Measurements from ENCODE around the gene NPAS1. TPM values are rescaled to one million over a fixed set of nuclear protein-coding genes. Genes with fewer than 3 reads are reported as not detected.

Gene NPAS1
- total RNA-seq, 1 donor from 2014 or later: 0.99 TPM

GRCh38 chr19:47082493-47082892 lies 62.9 kb downstream of the NPAS1 start:
- Mint-ChIP-seq H3K36me3 (ENCODE audit: unreplicated experiment) (peaks cover 53% of the 10 kb centered on the region), H3K4me1 (ENCODE audit: unreplicated experiment) (peaks cover 10% of the 10 kb centered on the region), H3K4me3 (ENCODE audit: unreplicated experiment) (no peak overlapping the region), H3K9me3 (ENCODE audit: unreplicated experiment) (no peaks in the 10 kb centered on the region), H3K27me3 (ENCODE audit: unreplicated experiment) (no peaks in the 10 kb centered on the region), H3K27ac (ENCODE audit: unreplicated experiment) (no peak overlapping the region)
- TF ChIP-seq CTCF (IDR thresholded peaks at IDR 0.05): no peak
- DNase-seq (ENCODE audit: extremely low spot score, unreplicated experiment): no peak

GRCh38 chr19:47084879-47085439 lies 65.3 kb downstream of the NPAS1 start:
- no peaks in the 10 kb centered on the region for H3K9me3 Mint-ChIP-seq (ENCODE audit: unreplicated experiment)
- no peak for TF ChIP-seq CTCF (IDR thresholded peaks at IDR 0.05)
- H3K27me3 Mint-ChIP-seq (ENCODE audit: unreplicated experiment): no peaks in the 10 kb centered on the region
- no peak for DNase-seq (ENCODE audit: extremely low spot score, unreplicated experiment)
- no peak overlapping the region for H3K4me3 Mint-ChIP-seq (ENCODE audit: unreplicated experiment)
- no peak overlapping the region for H3K27ac Mint-ChIP-seq (ENCODE audit: unreplicated experiment)
- peaks cover 53% of the 10 kb centered on the region for H3K36me3 Mint-ChIP-seq (ENCODE audit: unreplicated experiment)
- H3K4me1 Mint-ChIP-seq (ENCODE audit: unreplicated experiment): peaks cover 3% of the 10 kb centered on the region

- TF ChIP-seq CTCF (IDR thresholded peaks at IDR 0.05): no peak
- Mint-ChIP-seq H3K36me3 (ENCODE audit: unreplicated experiment) (peaks cover 54% of the 10 kb centered on the region), H3K4me1 (ENCODE audit: unreplicated experiment) (no peaks in the 10 kb centered on the region), H3K9me3 (ENCODE audit: unreplicated experiment) (no peaks in the 10 kb centered on the region), H3K4me3 (ENCODE audit: unreplicated experiment) (no peak overlapping the region), H3K27me3 (ENCODE audit: unreplicated experiment) (no peaks in the 10 kb centered on the region), H3K27ac (ENCODE audit: unreplicated experiment) (no peak overlapping the region)
- no peak for DNase-seq (ENCODE audit: extremely low spot score, unreplicated experiment)
Measured at GRCh38 chr19:47086280-47086679, 66.6 kb downstream of the NPAS1 start.

- DNase-seq (ENCODE audit: extremely low spot score, unreplicated experiment): no peak
- Mint-ChIP-seq H3K4me3 (ENCODE audit: unreplicated experiment) (no peak overlapping the region), H3K9me3 (ENCODE audit: unreplicated experiment) (no peaks in the 10 kb centered on the region), H3K27ac (ENCODE audit: unreplicated experiment) (peak overlapping the region; percentile 39), H3K36me3 (ENCODE audit: unreplicated experiment) (peaks cover 35% of the 10 kb centered on the region), H3K27me3 (ENCODE audit: unreplicated experiment) (no peaks in the 10 kb centered on the region), H3K4me1 (ENCODE audit: unreplicated experiment) (peaks cover 5% of the 10 kb centered on the region)
- TF ChIP-seq CTCF (IDR thresholded peaks at IDR 0.05): no peak
Measured at GRCh38 chr19:47089767-47090350, 70.2 kb downstream of the NPAS1 start.

GRCh38 chr19:47093254-47093653 lies 73.6 kb downstream of the NPAS1 start:
- Mint-ChIP-seq H3K36me3 (ENCODE audit: unreplicated experiment) (peaks cover 22% of the 10 kb centered on the region), H3K27me3 (ENCODE audit: unreplicated experiment) (no peaks in the 10 kb centered on the region), H3K4me1 (ENCODE audit: unreplicated experiment) (peaks cover 24% of the 10 kb centered on the region), H3K27ac (ENCODE audit: unreplicated experiment) (no peak overlapping the region), H3K4me3 (ENCODE audit: unreplicated experiment) (no peak overlapping the region), H3K9me3 (ENCODE audit: unreplicated experiment) (no peaks in the 10 kb centered on the region)
- no peak for TF ChIP-seq CTCF (IDR thresholded peaks at IDR 0.05)
- no peak for DNase-seq (ENCODE audit: extremely low spot score, unreplicated experiment)
